Large intestine (tissue), 3 donors: ENCODE measurements around the gene MAPK7. TPM values are rescaled to one million over a fixed set of nuclear protein-coding genes. Genes with fewer than 3 reads are reported as not detected.

Experiments used
- DNase-seq, 2 donors: peaks; one replicate each; pipeline versions ENCODE4 v3.0.0 to v3.0.0-alpha.2; 2013
- H3K27ac ChIP-seq: one replicate; pipeline ENCODE4 v1.5.1; 2013; ENCODE audit warnings: low read length
- H3K27me3 ChIP-seq: 2 replicates; pipeline ENCODE4 v1.6.1; 2013; ENCODE audit warnings: low read length; ENCODE audit not compliant: control insufficient read depth, insufficient read depth
- H3K36me3 ChIP-seq: 2 replicates; pipeline ENCODE4 v1.6.1; 2013; ENCODE audit warnings: low read length; ENCODE audit not compliant: control insufficient read depth, insufficient read depth
- H3K4me1 ChIP-seq: one replicate; pipeline ENCODE4 v1.6.1; 2013; ENCODE audit warnings: low read length; ENCODE audit not compliant: control insufficient read depth, insufficient read depth
- H3K4me3 ChIP-seq: one replicate; pipeline ENCODE4 v1.5.1; 2013; ENCODE audit warnings: low read length
- H3K9me3 ChIP-seq: one replicate; pipeline ENCODE4 v1.6.1; 2013; ENCODE audit warnings: mild to moderate bottlenecking, low read depth, low read length, moderate library complexity; ENCODE audit not compliant: control insufficient read depth
- WGBS: methylation state at CpG from one replicate; pipeline ENCODE4 v1.1.5; 2013; ENCODE audit warnings: low lambda C conversion rate; ENCODE audit not compliant: insufficient coverage; 5-methylcytosine and 5-hydroxymethylcytosine counted together
- polyA plus RNA-seq: library from polyadenylated mRNA; unstranded; fragments of 120-200 nt; gene quantifications from one replicate; pipeline ENCODE4 v1.2.1, GENCODE V29; 2013

MAPK7 gene
- polyA plus RNA-seq, 1 donor, result 20.4 TPM

DNA sequence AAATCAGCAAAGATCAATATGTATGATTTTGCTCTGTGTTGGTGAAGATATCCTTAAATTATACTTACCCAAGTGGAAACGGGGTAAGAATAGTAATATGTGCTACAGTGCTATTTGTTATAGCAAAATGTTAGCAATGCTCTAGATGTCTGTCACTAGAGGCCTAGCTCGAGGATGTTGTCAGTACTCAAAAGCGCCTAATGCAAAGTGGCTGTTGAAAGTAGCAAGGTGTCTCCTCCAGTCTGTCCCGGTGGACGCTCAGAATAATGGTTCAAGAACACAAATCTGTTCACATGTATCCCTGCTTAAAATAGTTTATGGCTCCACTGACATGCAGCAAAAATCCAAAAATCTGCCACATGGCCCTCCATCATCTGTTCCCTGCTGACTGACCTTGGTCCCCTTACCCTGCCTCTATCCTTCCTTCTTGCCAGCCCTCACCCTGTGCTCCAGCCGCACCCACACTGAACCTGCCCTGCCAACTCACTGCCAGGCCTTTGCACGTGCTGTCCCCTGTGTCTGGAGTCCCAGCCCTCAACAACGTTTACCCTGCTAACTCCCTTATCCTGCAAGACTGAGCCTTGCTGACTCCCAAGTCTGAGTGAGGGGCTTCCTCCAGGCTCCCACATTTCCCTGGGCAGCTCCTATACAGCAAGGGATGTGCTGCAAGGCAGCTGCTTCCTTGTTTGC lies 23.2 kb downstream of the MAPK7 start:
- Histone ChIP-seq H3K4me1 (peaks cover 9% of the 10 kb centered on the region), H3K36me3 (no peaks in the 10 kb centered on the region), H3K27ac (no peak overlapping the region), H3K4me3 (no peak overlapping the region), H3K9me3 (no peaks in the 10 kb centered on the region), H3K27me3 (no peaks in the 10 kb centered on the region)
- no CpG with 5 or more reads among the region's 8 CpGs for WGBS
- DNase-seq, result no peak

DNA sequence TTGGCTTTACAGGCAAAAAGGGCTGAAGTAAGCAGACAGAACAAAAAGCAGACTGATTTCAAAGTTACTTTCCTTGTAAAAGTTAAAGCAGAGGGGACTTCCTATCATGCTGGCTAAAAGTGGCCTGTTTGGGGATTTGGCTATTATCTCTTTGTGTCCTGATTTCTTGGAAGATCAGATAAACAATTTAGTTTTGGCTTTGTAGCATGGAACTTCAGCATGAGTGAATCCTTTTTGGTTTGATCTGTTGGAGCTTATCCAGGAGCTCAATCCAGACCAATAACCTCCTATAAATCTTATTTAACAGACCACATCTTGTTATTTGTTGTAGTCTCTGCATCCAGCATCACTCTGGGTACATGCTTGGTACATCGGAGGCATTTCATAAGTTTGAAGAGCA lies 23.9 kb downstream of the MAPK7 start:
- Histone ChIP-seq H3K36me3 (no peaks in the 10 kb centered on the region), H3K4me3 (no peak overlapping the region), H3K4me1 (peaks cover 9% of the 10 kb centered on the region), H3K9me3 (no peaks in the 10 kb centered on the region), H3K27me3 (no peaks in the 10 kb centered on the region), H3K27ac (no peak overlapping the region)
- 60% methylated on average over 1 of the region's 1 CpG for WGBS
- DNase-seq, result no peak

DNA sequence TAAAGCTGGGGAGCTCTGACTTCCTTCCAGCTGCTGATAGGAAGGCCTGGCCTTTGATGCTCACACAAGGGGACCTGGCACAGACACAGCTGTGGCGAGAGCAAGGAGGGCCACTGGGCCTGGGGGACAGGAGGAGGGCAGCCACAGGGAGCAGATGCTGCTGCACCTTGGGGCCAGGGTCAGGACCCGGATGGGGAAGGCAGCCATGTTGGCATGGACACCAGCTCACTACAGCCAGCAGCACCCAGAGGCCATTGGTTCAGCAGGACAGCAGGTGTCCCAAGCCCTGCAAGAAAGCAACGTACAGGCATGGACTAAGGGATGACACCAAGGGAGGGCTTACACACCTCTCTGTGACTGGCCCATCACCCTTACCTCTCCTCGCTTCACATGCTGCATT lies 24.7 kb downstream of the MAPK7 start:
- Histone ChIP-seq H3K4me1 (peaks cover 9% of the 10 kb centered on the region), H3K27ac (no peak overlapping the region), H3K9me3 (no peaks in the 10 kb centered on the region), H3K27me3 (no peaks in the 10 kb centered on the region), H3K36me3 (no peaks in the 10 kb centered on the region), H3K4me3 (no peak overlapping the region)
- WGBS, result no CpG with 5 or more reads among the region's 4 CpGs
- no peak for DNase-seq

DNA sequence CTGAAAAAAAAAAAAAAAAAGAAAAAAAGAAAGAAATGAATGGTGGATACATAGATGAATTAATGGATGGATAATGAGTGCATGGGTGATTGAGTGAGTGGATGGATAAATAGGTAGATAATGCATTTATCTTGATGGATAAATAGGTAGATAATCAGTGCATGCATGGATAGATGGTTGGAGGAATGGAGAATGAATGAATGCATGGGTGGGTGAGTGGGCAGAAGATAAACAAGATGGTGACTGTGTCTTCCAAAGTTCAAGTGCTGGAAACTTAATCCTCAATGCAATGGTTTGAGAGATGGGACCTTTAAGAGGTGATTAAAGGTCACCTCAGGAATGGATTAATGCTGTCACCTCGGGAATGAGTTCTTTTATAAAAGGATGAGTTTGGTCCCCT lies 26.0 kb downstream of the MAPK7 start:
- Histone ChIP-seq H3K36me3 (no peaks in the 10 kb centered on the region), H3K9me3 (no peaks in the 10 kb centered on the region), H3K4me1 (no peaks in the 10 kb centered on the region), H3K4me3 (no peak overlapping the region), H3K27ac (no peak overlapping the region), H3K27me3 (no peaks in the 10 kb centered on the region)
- DNase-seq, result no peak
- WGBS, result no CpG with 5 or more reads among the region's 1 CpG

DNA sequence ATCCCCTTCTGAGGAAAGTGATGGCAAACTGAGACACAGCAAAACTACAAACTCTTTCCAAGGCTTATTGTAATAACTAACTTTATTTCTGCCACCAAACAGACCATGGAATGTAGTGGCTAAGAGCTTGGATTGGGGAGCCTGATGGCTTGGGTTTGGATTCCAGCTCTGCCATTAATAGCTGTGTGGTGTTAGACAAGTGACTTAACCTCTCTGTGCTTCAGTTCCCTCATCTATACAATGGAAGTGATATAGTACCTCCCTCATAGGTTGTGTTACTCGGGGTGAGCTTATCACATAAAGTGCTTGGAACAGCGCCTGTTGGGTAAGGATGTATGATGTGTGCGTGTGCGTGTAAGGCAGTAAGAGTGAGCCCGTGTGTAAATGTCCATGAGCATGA lies 26.8 kb downstream of the MAPK7 start:
- no peak for DNase-seq
- Histone ChIP-seq H3K27ac (no peak overlapping the region), H3K27me3 (no peaks in the 10 kb centered on the region), H3K4me3 (no peak overlapping the region), H3K4me1 (no peaks in the 10 kb centered on the region), H3K9me3 (no peaks in the 10 kb centered on the region), H3K36me3 (no peaks in the 10 kb centered on the region)
- no CpG with 5 or more reads among the region's 5 CpGs for WGBS

DNA sequence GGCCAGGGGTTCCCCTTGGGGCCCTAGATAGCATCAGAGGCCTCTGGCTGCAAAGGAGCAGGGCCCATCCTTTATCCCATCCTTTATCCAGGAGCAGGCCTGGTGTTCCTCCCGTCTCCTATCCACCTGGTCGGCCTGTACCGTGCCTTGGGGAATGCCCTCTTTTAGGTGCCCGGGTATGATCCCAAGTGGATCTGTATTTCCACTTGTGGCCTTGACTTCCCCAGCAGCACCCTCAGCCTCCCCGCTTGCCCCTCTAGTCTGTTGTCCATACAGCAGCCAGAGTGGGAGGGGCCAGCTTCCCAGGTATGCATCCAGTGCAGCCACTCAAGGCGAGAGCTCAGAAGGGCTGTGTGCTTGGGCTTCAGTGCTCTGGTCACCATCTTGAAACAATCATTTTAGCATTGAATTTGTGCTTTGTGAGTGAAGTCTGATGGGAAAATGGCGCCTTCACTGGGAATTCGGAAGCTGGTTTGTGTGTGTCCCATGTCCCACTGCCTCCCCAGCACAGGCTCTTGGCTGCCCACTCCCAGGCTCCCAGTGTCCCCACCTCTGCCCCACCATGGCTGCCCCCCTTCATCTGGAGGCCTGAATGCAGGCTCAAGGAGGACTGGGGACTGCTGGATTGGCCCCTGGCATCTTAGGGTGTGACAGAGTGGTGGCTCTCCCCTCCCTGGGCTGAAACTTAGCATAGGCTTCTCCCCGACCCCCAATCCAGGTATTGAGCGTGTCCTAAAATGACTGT lies 29.5 kb downstream of the MAPK7 start:
- Histone ChIP-seq H3K27me3 (no peaks in the 10 kb centered on the region), H3K9me3 (no peaks in the 10 kb centered on the region), H3K4me1 (no peaks in the 10 kb centered on the region), H3K36me3 (no peaks in the 10 kb centered on the region), H3K27ac (no peak overlapping the region), H3K4me3 (no peak overlapping the region)
- no CpG with 5 or more reads among the region's 10 CpGs for WGBS
- no peak for DNase-seq

DNA sequence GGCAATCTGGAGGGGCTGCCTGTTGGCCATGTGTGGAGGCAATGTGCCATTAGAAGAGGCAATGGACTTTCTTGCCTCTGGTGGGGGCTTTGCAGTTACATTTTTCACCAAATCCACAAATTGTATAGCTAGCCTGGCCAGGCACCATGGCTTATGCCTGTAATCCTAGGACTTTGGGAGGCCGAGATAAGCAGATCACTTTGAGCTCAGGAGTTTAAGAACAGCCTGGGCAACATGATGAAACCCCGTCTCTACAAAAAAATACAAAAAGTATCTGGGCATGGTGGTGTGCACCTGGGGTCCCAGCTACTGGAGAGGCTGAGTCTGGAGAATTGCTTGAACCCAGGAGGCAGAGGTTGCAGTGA lies 30.0 kb downstream of the MAPK7 start:
- no peaks in the 10 kb centered on the region for H3K36me3 ChIP-seq
- no peak for DNase-seq
- no peak overlapping the region for H3K27ac ChIP-seq
- WGBS, result no CpG with 5 or more reads among the region's 2 CpGs
- H3K27me3 ChIP-seq, result no peaks in the 10 kb centered on the region
- no peak overlapping the region for H3K4me3 ChIP-seq
- no peaks in the 10 kb centered on the region for H3K9me3 ChIP-seq
- no peaks in the 10 kb centered on the region for H3K4me1 ChIP-seq

DNA sequence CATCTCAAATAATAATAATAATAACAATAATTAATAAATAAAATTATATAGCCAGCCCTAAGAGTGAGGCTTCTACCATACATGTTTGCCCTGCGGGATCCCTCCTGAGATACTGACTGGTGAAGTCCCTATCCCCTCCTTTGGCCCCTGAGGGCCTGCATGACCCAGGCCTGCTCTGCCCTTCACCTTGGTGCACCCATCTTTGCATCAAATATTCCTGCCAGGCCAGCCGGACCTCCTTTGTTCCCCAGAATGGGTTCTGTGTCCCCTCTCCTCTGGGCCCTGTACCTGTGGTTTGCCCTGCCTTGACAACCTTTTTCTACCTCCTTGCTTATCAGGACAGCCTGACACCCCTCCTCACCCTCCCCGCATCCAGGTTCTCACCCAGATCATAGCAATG lies 30.8 kb downstream of the MAPK7 start:
- H3K36me3 ChIP-seq, result no peaks in the 10 kb centered on the region
- no peak overlapping the region for H3K27ac ChIP-seq
- DNase-seq, result no peak
- H3K4me3 ChIP-seq, result no peak overlapping the region
- WGBS, result no CpG with 5 or more reads among the region's 3 CpGs
- no peaks in the 10 kb centered on the region for H3K27me3 ChIP-seq
- H3K4me1 ChIP-seq, result no peaks in the 10 kb centered on the region
- no peaks in the 10 kb centered on the region for H3K9me3 ChIP-seq

DNA sequence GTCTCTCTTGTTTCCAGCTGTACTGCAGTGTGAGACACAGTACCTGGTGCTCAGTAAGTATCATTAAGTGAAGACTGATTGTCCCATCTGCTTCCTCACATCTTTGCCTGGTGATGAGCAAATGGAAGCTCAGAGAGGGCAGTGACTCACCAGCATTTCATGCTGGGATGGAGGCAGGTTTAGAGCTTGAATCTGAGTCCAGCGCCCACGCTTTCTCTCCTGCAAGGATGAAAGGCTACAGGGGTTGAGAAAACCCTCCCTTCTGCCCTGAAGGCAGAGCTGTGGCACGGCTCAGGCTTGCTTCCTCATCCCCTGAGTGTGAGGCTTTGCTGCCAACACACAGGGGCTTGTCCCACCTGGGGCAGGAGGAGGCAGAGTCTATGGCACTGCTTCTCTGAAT lies 31.2 kb downstream of the MAPK7 start:
- WGBS, result no CpG with 5 or more reads among the region's 3 CpGs

DNA sequence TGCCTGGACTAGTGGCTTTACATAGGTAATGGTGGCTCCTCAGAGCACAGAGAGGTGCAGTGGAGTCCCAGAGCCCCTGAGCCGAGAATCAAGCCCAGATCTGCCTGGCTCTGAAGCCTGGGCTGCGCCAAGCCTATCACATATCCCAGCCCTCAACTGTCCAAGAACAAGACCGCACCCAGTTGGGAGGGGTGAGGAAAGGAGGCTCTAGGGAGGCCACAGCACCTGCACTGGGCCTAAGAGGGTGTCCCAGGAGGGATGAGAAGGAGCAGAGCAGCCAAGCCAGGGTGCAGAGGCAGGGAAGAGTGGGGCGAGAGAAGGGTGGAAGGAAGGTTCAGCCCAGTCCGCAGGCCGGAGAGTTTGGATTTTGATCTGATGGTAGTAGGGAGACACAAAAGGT lies 31.8 kb downstream of the MAPK7 start:
- WGBS, result no CpG with 5 or more reads among the region's 6 CpGs
- no peak for DNase-seq
- H3K9me3 ChIP-seq, result no peaks in the 10 kb centered on the region
- no peaks in the 10 kb centered on the region for H3K36me3 ChIP-seq
- H3K27ac ChIP-seq, result no peak overlapping the region
- no peak overlapping the region for H3K4me3 ChIP-seq
- H3K27me3 ChIP-seq, result no peaks in the 10 kb centered on the region
- no peaks in the 10 kb centered on the region for H3K4me1 ChIP-seq

More for the DNA sequence above, 31.2 kb downstream of the MAPK7 start:
- H3K4me3 ChIP-seq, result no peak overlapping the region
- H3K4me1 ChIP-seq, result no peaks in the 10 kb centered on the region
- no peak for DNase-seq
- no peaks in the 10 kb centered on the region for H3K27me3 ChIP-seq
- no peaks in the 10 kb centered on the region for H3K9me3 ChIP-seq
- H3K27ac ChIP-seq, result no peak overlapping the region
- H3K36me3 ChIP-seq, result no peaks in the 10 kb centered on the region
